ENCODE data around the gene NEDD9.

GRCh38 chr6:11231108-11231463, 1.4 kb downstream of the NEDD9 start:
- TF ChIP-seq, protein P1, sequence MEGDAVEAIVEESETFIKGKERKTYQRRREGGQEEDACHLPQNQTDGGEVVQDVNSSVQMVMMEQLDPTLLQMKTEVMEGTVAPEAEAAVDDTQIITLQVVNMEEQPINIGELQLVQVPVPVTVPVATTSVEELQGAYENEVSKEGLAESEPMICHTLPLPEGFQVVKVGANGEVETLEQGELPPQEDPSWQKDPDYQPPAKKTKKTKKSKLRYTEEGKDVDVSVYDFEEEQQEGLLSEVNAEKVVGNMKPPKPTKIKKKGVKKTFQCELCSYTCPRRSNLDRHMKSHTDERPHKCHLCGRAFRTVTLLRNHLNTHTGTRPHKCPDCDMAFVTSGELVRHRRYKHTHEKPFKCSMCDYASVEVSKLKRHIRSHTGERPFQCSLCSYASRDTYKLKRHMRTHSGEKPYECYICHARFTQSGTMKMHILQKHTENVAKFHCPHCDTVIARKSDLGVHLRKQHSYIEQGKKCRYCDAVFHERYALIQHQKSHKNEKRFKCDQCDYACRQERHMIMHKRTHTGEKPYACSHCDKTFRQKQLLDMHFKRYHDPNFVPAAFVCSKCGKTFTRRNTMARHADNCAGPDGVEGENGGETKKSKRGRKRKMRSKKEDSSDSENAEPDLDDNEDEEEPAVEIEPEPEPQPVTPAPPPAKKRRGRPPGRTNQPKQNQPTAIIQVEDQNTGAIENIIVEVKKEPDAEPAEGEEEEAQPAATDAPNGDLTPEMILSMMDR (IDR thresholded peaks at IDR 0.05; ENCODE audit: low read depth, low read length, poor library complexity, severe bottlenecking): no peak
- no peak for TF ChIP-seq EZH2phosphoT487 (IDR thresholded peaks at IDR 0.05; ENCODE audit: borderline replicate concordance, low read length)
